Measurements from ENCODE around the gene TMEM247.

- TF ChIP-seq CTCF (conservative IDR thresholded peaks at IDR 0.05 in 1 of 2, IDR thresholded peaks at IDR 0.05 in 1 of 2; ENCODE audit: low read depth in 1 of 2, low read length in 2 of 2) (no peak), EZH2 (IDR thresholded peaks at IDR 0.05; ENCODE audit: low read length, missing control alignments) (no peak)
Observed at GRCh38 chr2:46459694-46460093, 19.7 kb upstream of the TMEM247 start.
